ENCODE results near the gene MTREX. TPM values are rescaled to one million over a fixed set of nuclear protein-coding genes. Genes with fewer than 3 reads are reported as not detected.

MTREX gene
- total RNA-seq, 4 donors from 2014 or later, result 50.7 to 68.3 (median 64.1) TPM

- no peak overlapping the region for H3K4me3 ChIP-seq (ENCODE audit: low read depth, poor library complexity, severe bottlenecking)
- DNase-seq (ENCODE audit: low spot score in 2 of 2), result no peak
- intact Hi-C loops (cut with DNase I; ENCODE audit: low total_unique reads), result no loop called here
- WGBS, 2 donors, result 61 to 65% methylated on average over 4 of the region's 4 CpGs
- no peak for TF ChIP-seq POLR2A (IDR thresholded peaks at IDR 0.05)
- TF ChIP-seq, protein P1, sequence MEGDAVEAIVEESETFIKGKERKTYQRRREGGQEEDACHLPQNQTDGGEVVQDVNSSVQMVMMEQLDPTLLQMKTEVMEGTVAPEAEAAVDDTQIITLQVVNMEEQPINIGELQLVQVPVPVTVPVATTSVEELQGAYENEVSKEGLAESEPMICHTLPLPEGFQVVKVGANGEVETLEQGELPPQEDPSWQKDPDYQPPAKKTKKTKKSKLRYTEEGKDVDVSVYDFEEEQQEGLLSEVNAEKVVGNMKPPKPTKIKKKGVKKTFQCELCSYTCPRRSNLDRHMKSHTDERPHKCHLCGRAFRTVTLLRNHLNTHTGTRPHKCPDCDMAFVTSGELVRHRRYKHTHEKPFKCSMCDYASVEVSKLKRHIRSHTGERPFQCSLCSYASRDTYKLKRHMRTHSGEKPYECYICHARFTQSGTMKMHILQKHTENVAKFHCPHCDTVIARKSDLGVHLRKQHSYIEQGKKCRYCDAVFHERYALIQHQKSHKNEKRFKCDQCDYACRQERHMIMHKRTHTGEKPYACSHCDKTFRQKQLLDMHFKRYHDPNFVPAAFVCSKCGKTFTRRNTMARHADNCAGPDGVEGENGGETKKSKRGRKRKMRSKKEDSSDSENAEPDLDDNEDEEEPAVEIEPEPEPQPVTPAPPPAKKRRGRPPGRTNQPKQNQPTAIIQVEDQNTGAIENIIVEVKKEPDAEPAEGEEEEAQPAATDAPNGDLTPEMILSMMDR (IDR thresholded peaks at IDR 0.05), result no peak
Measured at GRCh38 chr5:55305345-55305744, 2.4 kb upstream of the MTREX start.

DNA sequence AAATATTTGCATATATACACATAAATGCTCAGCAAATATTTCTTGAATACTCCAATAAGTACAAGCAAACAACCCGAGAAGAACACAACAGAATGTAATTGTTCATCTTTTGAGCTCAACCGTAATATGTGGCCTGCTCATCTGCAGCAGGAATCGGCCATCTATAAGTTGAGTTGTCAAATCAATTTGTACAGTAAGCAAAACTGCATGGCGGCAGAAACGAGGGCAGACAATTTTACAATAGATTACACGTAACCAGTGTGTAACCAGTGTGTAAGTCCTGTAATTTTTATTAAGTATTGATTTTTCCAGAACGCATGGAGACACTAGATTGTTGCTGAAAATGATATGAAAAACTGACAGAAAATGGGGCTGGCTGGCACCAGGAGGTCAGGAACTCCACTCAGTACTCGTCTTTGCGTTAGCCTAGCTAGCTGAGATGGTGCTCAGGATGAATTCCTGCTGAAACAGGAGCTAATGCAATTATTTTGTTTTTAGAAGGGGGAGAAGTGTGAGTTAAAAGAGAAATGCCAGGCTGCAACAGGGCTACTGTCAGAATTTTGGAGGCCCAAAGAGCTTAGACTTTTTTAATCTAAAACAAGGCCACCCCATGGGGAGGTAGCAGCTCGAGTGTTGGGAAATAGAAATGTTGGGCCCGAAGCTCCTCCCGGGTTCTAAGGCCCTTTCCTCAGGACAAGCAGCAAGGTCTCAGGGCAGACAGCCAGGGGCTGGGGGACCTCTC is 977 bp upstream of the MTREX start:
- H3K4me3 ChIP-seq (ENCODE audit: low read depth, poor library complexity, severe bottlenecking), result peak overlapping the region; percentile 77
- intact Hi-C loops (cut with DNase I; ENCODE audit: low total_unique reads), result no loop called here
- 5 to 9% methylated on average over 12 of the region's 12 CpGs for WGBS, 2 donors
- no peak for DNase-seq (ENCODE audit: low spot score in 2 of 2)
- TF ChIP-seq, protein P1 (IDR thresholded peaks at IDR 0.05), result no peak
- no peak for TF ChIP-seq POLR2A (IDR thresholded peaks at IDR 0.05)

DNA sequence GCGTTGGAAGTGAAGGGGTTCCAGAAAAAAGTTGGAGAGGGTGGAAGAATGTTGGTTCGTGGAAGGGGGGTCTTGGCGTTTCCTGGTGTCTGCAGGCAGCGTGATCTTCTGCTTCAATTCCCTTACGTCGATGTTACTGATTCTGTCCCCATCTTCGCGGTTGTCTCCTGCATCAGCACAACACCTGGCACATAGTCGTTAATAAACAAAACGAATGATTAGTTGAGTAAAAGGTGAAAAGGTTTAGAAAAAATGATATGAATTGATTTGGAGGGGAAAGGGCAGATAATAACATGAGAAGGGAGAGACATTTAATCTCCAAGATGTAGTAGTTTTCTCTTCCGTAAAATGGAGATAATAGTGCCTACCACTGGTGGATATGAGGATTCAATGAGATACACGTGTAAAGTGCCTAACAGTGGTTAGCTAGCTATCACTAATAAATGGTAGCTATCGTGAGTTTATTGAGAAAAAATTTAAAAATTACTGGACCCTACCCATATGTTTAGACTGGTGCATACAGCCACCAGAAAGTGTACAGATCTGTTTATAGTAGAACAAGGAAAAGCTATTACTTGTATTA is 556 bp downstream of the MTREX start:
- H3K4me3 ChIP-seq (ENCODE audit: low read depth, poor library complexity, severe bottlenecking), result peak overlapping the region; percentile 77
- WGBS, 2 donors, result 0 to 1% methylated on average over 13 of the region's 13 CpGs
- no peak for DNase-seq (ENCODE audit: low spot score in 2 of 2)
- no peak for TF ChIP-seq POLR2A (IDR thresholded peaks at IDR 0.05)
- TF ChIP-seq, protein P1 (IDR thresholded peaks at IDR 0.05), result no peak
- intact Hi-C loops (cut with DNase I; ENCODE audit: low total_unique reads), result no loop called here

DNA sequence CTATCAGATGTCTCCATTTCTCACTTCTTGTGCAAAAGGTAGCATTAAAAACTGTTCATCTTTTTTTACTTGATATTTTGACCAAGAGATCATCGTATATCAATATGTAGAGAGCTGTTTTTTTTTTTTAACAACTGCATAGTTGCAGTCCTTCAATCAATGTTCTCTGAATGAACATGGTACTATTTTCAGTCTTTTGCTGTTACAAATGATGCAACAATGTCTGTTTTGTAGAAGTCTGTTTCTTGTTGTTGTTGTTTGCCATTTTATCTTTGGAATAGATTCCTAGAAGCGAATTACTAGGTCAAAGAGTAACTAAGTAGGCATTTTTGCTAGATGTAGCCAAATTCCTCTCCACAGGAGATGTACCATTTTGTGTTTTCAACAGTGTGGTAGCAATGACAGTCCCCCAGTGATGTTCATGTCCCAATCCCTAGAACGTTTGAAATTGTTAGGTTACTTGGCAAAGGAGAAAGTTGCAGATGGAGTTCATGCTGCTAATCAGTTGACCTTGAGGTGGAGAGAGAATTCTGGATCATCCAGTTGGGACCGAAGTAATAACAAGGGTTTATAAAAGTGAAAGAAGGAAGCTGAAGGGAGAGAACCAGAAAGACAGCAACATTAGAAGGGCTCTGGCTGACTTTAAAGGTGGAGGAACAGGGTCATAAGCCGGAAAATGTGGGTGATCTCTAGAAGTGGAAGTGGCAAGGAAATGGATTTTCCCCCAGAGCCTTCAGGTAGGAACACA is 6.3 kb downstream of the MTREX start:
- 73 to 76% methylated on average over 5 of the region's 5 CpGs for WGBS, 2 donors
- TF ChIP-seq POLR2A (IDR thresholded peaks at IDR 0.05), result no peak
- TF ChIP-seq, protein P1 (IDR thresholded peaks at IDR 0.05), result no peak
- intact Hi-C loops (cut with DNase I; ENCODE audit: low total_unique reads), result no loop called here
- no peak for DNase-seq (ENCODE audit: low spot score in 2 of 2)
- no peak overlapping the region for H3K4me3 ChIP-seq (ENCODE audit: low read depth, poor library complexity, severe bottlenecking)

DNA sequence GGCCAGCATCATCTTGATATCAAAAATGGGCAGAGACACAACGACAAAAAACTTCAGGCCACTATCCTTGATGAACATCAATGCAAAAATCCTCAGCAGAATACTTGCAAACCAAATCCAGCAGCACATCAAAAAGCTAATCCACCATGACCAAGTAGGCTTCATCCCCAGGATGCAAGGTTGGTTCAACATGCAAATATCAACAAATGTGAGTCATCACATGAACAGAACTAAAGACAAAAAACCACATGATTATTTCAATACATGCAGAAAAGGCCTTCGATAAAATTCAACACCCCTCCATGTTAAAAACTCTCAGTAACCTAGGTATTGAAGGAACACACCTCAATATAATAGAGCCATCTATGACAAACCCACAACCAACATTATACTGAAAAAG is 8.5 kb downstream of the MTREX start:
- H3K4me3 ChIP-seq (ENCODE audit: low read depth, poor library complexity, severe bottlenecking), result no peak overlapping the region
- TF ChIP-seq POLR2A (IDR thresholded peaks at IDR 0.05), result no peak
- TF ChIP-seq, protein P1 (IDR thresholded peaks at IDR 0.05), result no peak
- intact Hi-C loops (cut with DNase I; ENCODE audit: low total_unique reads), result no loop called here
- WGBS, 2 donors, result 94 to 97% methylated on average over 2 of the region's 2 CpGs
- no peak for DNase-seq (ENCODE audit: low spot score in 2 of 2)
